AG10803 (cell line): ENCODE data around the gene CD48.

Experiments
- DNase-seq: peaks from one replicate; pipeline ENCODE4 v3.0.0; 2010; ENCODE audit warnings: low read depth
- H3K4me3 ChIP-seq: 2 replicates; pipeline ENCODE4 v1.5.1; 2011; ENCODE audit warnings: mild to moderate bottlenecking, low read length, control low read depth
- CTCF ChIP-seq: conservative IDR thresholded peaks from 2 replicates; pipeline ENCODE4 v1.5.1; 2011; ENCODE audit warnings: mild to moderate bottlenecking, low read length, control low read depth, inconsistent platforms

Gene CD48

GRCh38 chr1:160742428-160743127 lies 31.0 kb upstream of the CD48 start:
- no peak for DNase-seq
- H3K4me3 ChIP-seq = no peak overlapping the region
- TF ChIP-seq CTCF = no peak

GRCh38 chr1:160741612-160742348 lies 30.2 kb upstream of the CD48 start:
- no peak for DNase-seq
- no peak overlapping the region for H3K4me3 ChIP-seq
- no peak for TF ChIP-seq CTCF

- no peak for DNase-seq
- H3K4me3 ChIP-seq = no peak overlapping the region
- TF ChIP-seq CTCF = no peak
Observed at GRCh38 chr1:160741092-160741501, 29.5 kb upstream of the CD48 start.

GRCh38 chr1:160740133-160740688 lies 28.6 kb upstream of the CD48 start:
- TF ChIP-seq CTCF = no peak
- H3K4me3 ChIP-seq = no peak overlapping the region
- no peak for DNase-seq

GRCh38 chr1:160739098-160739511 lies 27.5 kb upstream of the CD48 start, which contains the start of gene SLAMF7:
TSS of gene SLAMF7 (plus strand) at chr1:160739247. CDS start at chr1:160739302, 55 bp downstream.
- TF ChIP-seq CTCF = no peak
- H3K4me3 ChIP-seq = no peak within 1 kb of the TSS

DNA sequence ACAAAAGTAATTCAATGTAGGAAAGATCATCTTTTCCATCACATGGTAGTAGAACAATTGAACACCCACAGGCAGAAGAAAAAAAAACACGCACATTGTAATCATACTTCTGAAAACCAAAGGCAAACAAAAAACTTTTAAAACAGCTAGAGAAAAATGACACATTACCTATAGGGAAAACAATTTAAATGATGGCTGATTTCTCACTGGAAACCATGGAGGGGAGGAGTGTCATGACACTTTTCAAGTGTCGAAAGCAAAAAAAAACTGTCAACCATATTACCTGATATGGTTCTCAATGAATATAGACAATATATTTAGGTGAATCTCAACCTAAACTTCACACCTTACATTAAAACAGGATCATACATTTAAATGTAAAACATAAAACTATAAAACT lies 26.6 kb upstream of the CD48 start:
- no peak overlapping the region for H3K4me3 ChIP-seq
- no peak for TF ChIP-seq CTCF
- no peak for DNase-seq

More at GRCh38 chr1:160739098-160739511, 27.5 kb upstream of the CD48 start, which contains the start of gene SLAMF7:
- DNase-seq = no peak

- no peak overlapping the region for H3K4me3 ChIP-seq
- no peak for TF ChIP-seq CTCF
- no peak for DNase-seq
Observed at GRCh38 chr1:160734301-160734700, 22.7 kb upstream of the CD48 start.
